SH-SY5Y (cell line): ENCODE results near the gene COX8A.

Experiments
- GATA2 ChIP-seq: IDR thresholded peaks from 2 replicates; pipeline ENCODE4 v1.6.1; 2011; ENCODE audit warnings: mild to moderate bottlenecking, low read depth, low read length
- GATA3 ChIP-seq: IDR thresholded peaks from 2 replicates; pipeline ENCODE4 v1.6.1; 2011; ENCODE audit warnings: low read depth, mild to moderate bottlenecking, low read length, moderate library complexity

Gene COX8A

GRCh38 chr11:63993100-63993499, 18.7 kb downstream of the COX8A start:
- no peak for TF ChIP-seq GATA3
- no peak for TF ChIP-seq GATA2

GRCh38 chr11:63993993-63994392, 19.6 kb downstream of the COX8A start:
- TF ChIP-seq GATA2 = no peak
- TF ChIP-seq GATA3 = no peak

GRCh38 chr11:63996512-63996911, 22.1 kb downstream of the COX8A start:
- TF ChIP-seq GATA2 (no peak), GATA3 (no peak)

- no peak for TF ChIP-seq GATA3
- TF ChIP-seq GATA2 = no peak
Observed at GRCh38 chr11:63997104-63997700, 22.8 kb downstream of the COX8A start.

GRCh38 chr11:63997801-63998337, 23.4 kb downstream of the COX8A start:
- TF ChIP-seq GATA2 = no peak
- TF ChIP-seq GATA3 = no peak

- no peak for TF ChIP-seq GATA2
- no peak for TF ChIP-seq GATA3
Observed at GRCh38 chr11:63998558-63999348, 24.3 kb downstream of the COX8A start.

GRCh38 chr11:63999349-64000025, 25.1 kb downstream of the COX8A start:
- TF ChIP-seq GATA3 (no peak), GATA2 (no peak)

- TF ChIP-seq GATA3 = no peak
- TF ChIP-seq GATA2 = no peak
Observed at GRCh38 chr11:64000026-64000739, 25.8 kb downstream of the COX8A start.

- TF ChIP-seq GATA3 (no peak), GATA2 (no peak)
Observed at GRCh38 chr11:64000740-64001483, 26.5 kb downstream of the COX8A start.

- TF ChIP-seq GATA2 (no peak), GATA3 (no peak)
Observed at GRCh38 chr11:64001484-64002420, 27.3 kb downstream of the COX8A start.

- TF ChIP-seq GATA3 (no peak), GATA2 (no peak)
Observed at GRCh38 chr11:64003807-64004589, 29.6 kb downstream of the COX8A start.

- TF ChIP-seq GATA3 (no peak), GATA2 (no peak)
Observed at GRCh38 chr11:64004590-64004984, 30.2 kb downstream of the COX8A start.
